Muscle of arm (tissue), 14 donors: ENCODE results near the gene TMEM190. TPM values are rescaled to one million over a fixed set of nuclear protein-coding genes. Genes with fewer than 3 reads are reported as not detected.
A peak's percentile ranks its signal among the peaks of the same experiment; 100 is the strongest.
"Not testable (repeated sequence)": the region's sequence is repeated elsewhere in the genome, so short reads cannot be mapped to it uniquely, and the experiment has no call there.

ENCODE experiments used
- DNase-seq: peaks from one replicate; pipeline ENCODE4 v3.0.0-alpha.2; 2013
- long read RNA-seq, 11 donors: transcript quantifications; one replicate each; lab custom pipeline, GENCODE V29; 2026
- polyA plus RNA-seq, 12 donors: library from polyadenylated mRNA; unstranded; fragments of 120-200 nt; gene quantifications; one replicate each; pipeline ENCODE4 v1.2.1, GENCODE V29; 2013; ENCODE audit not compliant: insufficient read length in 12 of 12

Gene TMEM190
- polyA plus RNA-seq = under 1 TPM in 1 of 12 donors, not detected in 11; 0.58 TPM
- long read RNA-seq, donor 1 = 0 reads
- long read RNA-seq, donor 2 = 0 reads
- long read RNA-seq, donor 3 = 0 reads
- long read RNA-seq, donor 4 = 0 reads
- long read RNA-seq, donor 5 = 0 reads
- long read RNA-seq, donor 6 = 0 reads
- long read RNA-seq, donor 7 = 0 reads
- long read RNA-seq, donor 8 = 0 reads
- long read RNA-seq, donor 9 = 0 reads
- long read RNA-seq, donor 10 = 0 reads
- long read RNA-seq, donor 11 = 0 reads

GRCh38 chr19:55376241-55376933 is at the start of gene TMEM190:
TMEM190 (plus strand) TSS chr19:55376826; CDS start chr19:55376854, 28 bp downstream.
- DNase-seq = no peak

- not testable (repeated sequence) for DNase-seq
Measured at GRCh38 chr19:55328774-55329318, 47.8 kb upstream of the TMEM190 start.

- DNase-seq = not testable (repeated sequence)
Measured at GRCh38 chr19:55329791-55330190, 46.8 kb upstream of the TMEM190 start.

- DNase-seq = no peak
Measured at GRCh38 chr19:55333870-55334269, 42.8 kb upstream of the TMEM190 start.

- DNase-seq = no peak
Measured at GRCh38 chr19:55336101-55336500, 40.5 kb upstream of the TMEM190 start.

GRCh38 chr19:55339105-55339888 is 37.3 kb upstream of the TMEM190 start, which contains the start of gene KMT5C:
KMT5C (plus strand) TSS chr19:55339876; CDS start chr19:55341937, 2,061 bp downstream.
- DNase-seq = peak; percentile 100

- DNase-seq = no peak
Measured at GRCh38 chr19:55339889-55340783, 36.5 kb upstream of the TMEM190 start.

GRCh38 chr19:55340784-55341147 is 35.9 kb upstream of the TMEM190 start:
- no peak for DNase-seq

- DNase-seq = peak; percentile 72
Measured at GRCh38 chr19:55341171-55341588, 35.4 kb upstream of the TMEM190 start.

GRCh38 chr19:55341595-55342531 is 34.8 kb upstream of the TMEM190 start:
- no peak for DNase-seq

- DNase-seq = no peak
Measured at GRCh38 chr19:55344444-55344843, 32.2 kb upstream of the TMEM190 start.

- no peak for DNase-seq
Measured at GRCh38 chr19:55345101-55345817, 31.4 kb upstream of the TMEM190 start.

- DNase-seq = no peak
Measured at GRCh38 chr19:55345818-55346724, 30.6 kb upstream of the TMEM190 start.

GRCh38 chr19:55346725-55347441 is 29.7 kb upstream of the TMEM190 start:
- DNase-seq = no peak

- DNase-seq = no peak
Measured at GRCh38 chr19:55347442-55348009, 29.1 kb upstream of the TMEM190 start.

GRCh38 chr19:55348317-55349034 is 28.1 kb upstream of the TMEM190 start:
- DNase-seq = no peak
